Measurements from ENCODE around the gene POLG2. TPM values are rescaled to one million over a fixed set of nuclear protein-coding genes. Genes with fewer than 3 reads are reported as not detected.
A peak's percentile ranks its signal among the peaks of the same experiment; 100 is the strongest.

Gene POLG2
- total RNA-seq, 1 experiment from 2014 or later = 51.5 TPM

DNA sequence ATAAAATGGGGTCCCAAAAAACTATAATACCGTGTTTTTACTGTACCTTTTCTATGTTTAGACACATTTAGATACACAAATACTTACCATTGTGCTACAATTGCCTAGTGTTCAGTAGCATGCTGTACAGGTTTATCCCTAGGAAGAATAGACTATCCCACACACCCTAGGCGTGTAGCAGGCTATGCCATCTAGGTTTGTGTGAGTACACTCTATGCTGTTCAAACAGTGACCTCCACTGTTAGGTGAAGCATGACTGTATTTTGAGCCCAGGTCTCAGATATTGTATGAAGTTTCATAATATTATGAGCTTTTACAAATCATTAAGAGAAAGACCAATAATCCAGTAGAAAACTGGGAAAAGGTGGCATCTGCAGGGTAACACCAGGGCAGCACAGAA lies 24.3 kb downstream of the POLG2 start:
- H3K27me3 ChIP-seq (ENCODE audit: insufficient read depth, low read length) = no peaks in the 10 kb centered on the region
- no peak overlapping the region for H3K4me2 ChIP-seq (ENCODE audit: low read length)
- intact Hi-C loops (cut with micrococcal nuclease) = no loop called here
- peaks cover 0 to 2% of the 10 kb centered on the region in 2 experiments; a peak in 1 of 4 replicates for H3K36me3 ChIP-seq (ENCODE audit: control insufficient read depth in 1 of 2, insufficient read depth in 2 of 2, low read length in 2 of 2)
- ChIA-PET RAD21 (ENCODE audit: low non-redundant PET in 1 of 2, low total read pairs in 2 of 2, uncharacterized antibody in 2 of 2, unreplicated experiment in 2 of 2) (interaction anchor here in 1 of 2 experiments (0.6 to 1.0 kb wide), 2 partner anchors 19 to 52 kb away, joined by 4 to 6 read pairs; no protein-coding TSS in a partner anchor), POLR2A (no interaction called here), CTCF (interaction anchor here (0.7 to 1.0 kb wide), 3 partner anchors 18 to 54 kb away, joined by 3 read pairs; no protein-coding TSS in a partner anchor)
- H3K27ac ChIP-seq (ENCODE audit: low read depth, low read length) = no peak overlapping the region
- no peaks in the 10 kb centered on the region for H3K9me3 ChIP-seq (ENCODE audit: control insufficient read depth in 1 of 2, insufficient read depth in 1 of 2, low read depth in 1 of 2, low read length in 2 of 2)
- DNase-seq (ENCODE audit: low read depth, low spot score) = no peak
- H3K9me2 ChIP-seq (ENCODE audit: insufficient read depth) = no peaks in the 10 kb centered on the region
- H3K4me1 ChIP-seq (ENCODE audit: control insufficient read depth in 1 of 2, insufficient read depth in 2 of 2, low read length in 2 of 2) = no peaks in the 10 kb centered on the region
- no peaks in the 10 kb centered on the region for H3K79me2 ChIP-seq (ENCODE audit: insufficient read depth, low read length)
- no peak overlapping the region for H2AFZ ChIP-seq (ENCODE audit: low read depth, low read length, poor library complexity, severe bottlenecking)
- no peak overlapping the region for H3K4me3 ChIP-seq (replicated peaks in 1 of 2; ENCODE audit: low read depth in 1 of 2, low read length in 2 of 2)
- no peaks in the 10 kb centered on the region; the same call in 1 of the 2 replicates for H4K20me1 ChIP-seq (ENCODE audit: insufficient read depth)
- no TSS peak for BruUV-seq (replicated peaks)
- TF ChIP-seq, protein P1, sequence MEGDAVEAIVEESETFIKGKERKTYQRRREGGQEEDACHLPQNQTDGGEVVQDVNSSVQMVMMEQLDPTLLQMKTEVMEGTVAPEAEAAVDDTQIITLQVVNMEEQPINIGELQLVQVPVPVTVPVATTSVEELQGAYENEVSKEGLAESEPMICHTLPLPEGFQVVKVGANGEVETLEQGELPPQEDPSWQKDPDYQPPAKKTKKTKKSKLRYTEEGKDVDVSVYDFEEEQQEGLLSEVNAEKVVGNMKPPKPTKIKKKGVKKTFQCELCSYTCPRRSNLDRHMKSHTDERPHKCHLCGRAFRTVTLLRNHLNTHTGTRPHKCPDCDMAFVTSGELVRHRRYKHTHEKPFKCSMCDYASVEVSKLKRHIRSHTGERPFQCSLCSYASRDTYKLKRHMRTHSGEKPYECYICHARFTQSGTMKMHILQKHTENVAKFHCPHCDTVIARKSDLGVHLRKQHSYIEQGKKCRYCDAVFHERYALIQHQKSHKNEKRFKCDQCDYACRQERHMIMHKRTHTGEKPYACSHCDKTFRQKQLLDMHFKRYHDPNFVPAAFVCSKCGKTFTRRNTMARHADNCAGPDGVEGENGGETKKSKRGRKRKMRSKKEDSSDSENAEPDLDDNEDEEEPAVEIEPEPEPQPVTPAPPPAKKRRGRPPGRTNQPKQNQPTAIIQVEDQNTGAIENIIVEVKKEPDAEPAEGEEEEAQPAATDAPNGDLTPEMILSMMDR (IDR thresholded peaks at IDR 0.05 in 2 of 3, conservative IDR thresholded peaks at IDR 0.05 in 1 of 3; ENCODE audit: borderline replicate concordance in 1 of 3, insufficient read depth in 1 of 3, low read depth in 2 of 3, low read length in 2 of 3) = peak in 1 of 3 experiments; percentile 20; a peak in 1 of 6 replicates
- no peak for TF ChIP-seq POLR2AphosphoS5 (IDR thresholded peaks at IDR 0.05; ENCODE audit: low read depth, low read length)
- peak; percentile 50 for TF ChIP-seq RAD21 (IDR thresholded peaks at IDR 0.05; ENCODE audit: low read depth)
- no peak overlapping the region for H3K9ac ChIP-seq (ENCODE audit: low read length)
- peak; percentile 62 for ATAC-seq

DNA sequence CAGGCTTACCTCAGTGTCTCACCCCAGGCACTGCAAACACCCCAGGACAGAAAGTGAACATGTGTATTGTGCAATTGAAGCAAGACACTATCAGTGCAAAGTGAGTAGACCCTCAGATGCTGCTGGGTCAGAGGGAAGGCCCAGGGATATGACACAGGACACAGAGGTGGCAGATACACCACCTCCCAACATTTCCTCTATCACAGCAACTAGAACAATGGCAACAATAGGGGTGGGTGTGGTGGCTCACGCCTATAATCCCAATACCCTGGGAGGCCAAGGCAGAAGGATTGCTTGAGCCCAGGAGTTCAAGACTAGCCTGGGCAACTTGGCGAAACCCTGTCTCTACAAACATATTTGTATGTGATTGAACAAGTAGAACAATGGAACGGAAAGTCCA lies 25.4 kb downstream of the POLG2 start:
- no peaks in the 10 kb centered on the region for H3K9me3 ChIP-seq (ENCODE audit: control insufficient read depth in 1 of 2, insufficient read depth in 1 of 2, low read depth in 1 of 2, low read length in 2 of 2)
- no peak overlapping the region for H3K27ac ChIP-seq (ENCODE audit: low read depth, low read length)
- ATAC-seq = no peak
- H3K4me3 ChIP-seq (replicated peaks in 1 of 2; ENCODE audit: low read depth in 1 of 2, low read length in 2 of 2) = no peak overlapping the region
- H3K36me3 ChIP-seq (ENCODE audit: control insufficient read depth in 1 of 2, insufficient read depth in 2 of 2, low read length in 2 of 2) = no peaks in the 10 kb centered on the region; a peak in 1 of 4 replicates
- ChIA-PET RAD21 (ENCODE audit: low non-redundant PET in 1 of 2, low total read pairs in 2 of 2, uncharacterized antibody in 2 of 2, unreplicated experiment in 2 of 2) (no interaction called here), CTCF (no interaction called here), POLR2A (no interaction called here)
- no peaks in the 10 kb centered on the region for H3K79me2 ChIP-seq (ENCODE audit: insufficient read depth, low read length)
- BruUV-seq (replicated peaks) = no TSS peak
- DNase-seq (ENCODE audit: low read depth, low spot score) = no peak
- H3K27me3 ChIP-seq (ENCODE audit: insufficient read depth, low read length) = no peaks in the 10 kb centered on the region
- intact Hi-C loops (cut with micrococcal nuclease) = no loop called here
- no peaks in the 10 kb centered on the region for H4K20me1 ChIP-seq (ENCODE audit: insufficient read depth)
- H3K9ac ChIP-seq (ENCODE audit: low read length) = no peak overlapping the region
- H3K9me2 ChIP-seq (ENCODE audit: insufficient read depth) = no peaks in the 10 kb centered on the region
- no peak overlapping the region for H3K4me2 ChIP-seq (ENCODE audit: low read length)
- H3K4me1 ChIP-seq (ENCODE audit: control insufficient read depth in 1 of 2, insufficient read depth in 2 of 2, low read length in 2 of 2) = peaks cover 2% of the 10 kb centered on the region in 2 experiments; a peak in 2 of 4 replicates
- H2AFZ ChIP-seq (ENCODE audit: low read depth, low read length, poor library complexity, severe bottlenecking) = no peak overlapping the region
- no peak for TF ChIP-seq SRF (IDR thresholded peaks at IDR 0.05; ENCODE audit: low read depth)
- TF ChIP-seq CEBPB (IDR thresholded peaks at IDR 0.05; ENCODE audit: low read depth) = no peak
- TF ChIP-seq RAD21 (IDR thresholded peaks at IDR 0.05; ENCODE audit: low read depth) = no peak
- TF ChIP-seq EZH2 (IDR thresholded peaks at IDR 0.05) = no peak
- no peak for TF ChIP-seq EGR1 (IDR thresholded peaks at IDR 0.05; ENCODE audit: low read depth)
- TF ChIP-seq CBX3 (IDR thresholded peaks at IDR 0.05; ENCODE audit: low read depth) = no peak
- TF ChIP-seq JUND (IDR thresholded peaks at IDR 0.05) = no peak
- TF ChIP-seq, protein P2, sequence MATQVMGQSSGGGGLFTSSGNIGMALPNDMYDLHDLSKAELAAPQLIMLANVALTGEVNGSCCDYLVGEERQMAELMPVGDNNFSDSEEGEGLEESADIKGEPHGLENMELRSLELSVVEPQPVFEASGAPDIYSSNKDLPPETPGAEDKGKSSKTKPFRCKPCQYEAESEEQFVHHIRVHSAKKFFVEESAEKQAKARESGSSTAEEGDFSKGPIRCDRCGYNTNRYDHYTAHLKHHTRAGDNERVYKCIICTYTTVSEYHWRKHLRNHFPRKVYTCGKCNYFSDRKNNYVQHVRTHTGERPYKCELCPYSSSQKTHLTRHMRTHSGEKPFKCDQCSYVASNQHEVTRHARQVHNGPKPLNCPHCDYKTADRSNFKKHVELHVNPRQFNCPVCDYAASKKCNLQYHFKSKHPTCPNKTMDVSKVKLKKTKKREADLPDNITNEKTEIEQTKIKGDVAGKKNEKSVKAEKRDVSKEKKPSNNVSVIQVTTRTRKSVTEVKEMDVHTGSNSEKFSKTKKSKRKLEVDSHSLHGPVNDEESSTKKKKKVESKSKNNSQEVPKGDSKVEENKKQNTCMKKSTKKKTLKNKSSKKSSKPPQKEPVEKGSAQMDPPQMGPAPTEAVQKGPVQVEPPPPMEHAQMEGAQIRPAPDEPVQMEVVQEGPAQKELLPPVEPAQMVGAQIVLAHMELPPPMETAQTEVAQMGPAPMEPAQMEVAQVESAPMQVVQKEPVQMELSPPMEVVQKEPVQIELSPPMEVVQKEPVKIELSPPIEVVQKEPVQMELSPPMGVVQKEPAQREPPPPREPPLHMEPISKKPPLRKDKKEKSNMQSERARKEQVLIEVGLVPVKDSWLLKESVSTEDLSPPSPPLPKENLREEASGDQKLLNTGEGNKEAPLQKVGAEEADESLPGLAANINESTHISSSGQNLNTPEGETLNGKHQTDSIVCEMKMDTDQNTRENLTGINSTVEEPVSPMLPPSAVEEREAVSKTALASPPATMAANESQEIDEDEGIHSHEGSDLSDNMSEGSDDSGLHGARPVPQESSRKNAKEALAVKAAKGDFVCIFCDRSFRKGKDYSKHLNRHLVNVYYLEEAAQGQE (IDR thresholded peaks at IDR 0.05; ENCODE audit: low read depth) = no peak
- TF ChIP-seq, protein P3, sequence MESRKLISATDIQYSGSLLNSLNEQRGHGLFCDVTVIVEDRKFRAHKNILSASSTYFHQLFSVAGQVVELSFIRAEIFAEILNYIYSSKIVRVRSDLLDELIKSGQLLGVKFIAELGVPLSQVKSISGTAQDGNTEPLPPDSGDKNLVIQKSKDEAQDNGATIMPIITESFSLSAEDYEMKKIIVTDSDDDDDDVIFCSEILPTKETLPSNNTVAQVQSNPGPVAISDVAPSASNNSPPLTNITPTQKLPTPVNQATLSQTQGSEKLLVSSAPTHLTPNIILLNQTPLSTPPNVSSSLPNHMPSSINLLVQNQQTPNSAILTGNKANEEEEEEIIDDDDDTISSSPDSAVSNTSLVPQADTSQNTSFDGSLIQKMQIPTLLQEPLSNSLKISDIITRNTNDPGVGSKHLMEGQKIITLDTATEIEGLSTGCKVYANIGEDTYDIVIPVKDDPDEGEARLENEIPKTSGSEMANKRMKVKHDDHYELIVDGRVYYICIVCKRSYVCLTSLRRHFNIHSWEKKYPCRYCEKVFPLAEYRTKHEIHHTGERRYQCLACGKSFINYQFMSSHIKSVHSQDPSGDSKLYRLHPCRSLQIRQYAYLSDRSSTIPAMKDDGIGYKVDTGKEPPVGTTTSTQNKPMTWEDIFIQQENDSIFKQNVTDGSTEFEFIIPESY (IDR thresholded peaks at IDR 0.05; ENCODE audit: extremely low read depth, insufficient replicate concordance, low read length) = no peak
- no peak for TF ChIP-seq SIN3A (IDR thresholded peaks at IDR 0.05; ENCODE audit: low read depth)
- TF ChIP-seq, protein P4, sequence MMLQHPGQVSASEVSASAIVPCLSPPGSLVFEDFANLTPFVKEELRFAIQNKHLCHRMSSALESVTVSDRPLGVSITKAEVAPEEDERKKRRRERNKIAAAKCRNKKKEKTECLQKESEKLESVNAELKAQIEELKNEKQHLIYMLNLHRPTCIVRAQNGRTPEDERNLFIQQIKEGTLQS (IDR thresholded peaks at IDR 0.05) = no peak
